Superior temporal gyrus (tissue), 1 donor: ENCODE data around the gene GABARAP.
A peak's percentile ranks its signal among the peaks of the same experiment; 100 is the strongest.

Source experiments
- DNase-seq: peaks from one replicate; pipeline ENCODE4 v3.0.0-alpha.2; 2016; ENCODE audit errors: extremely low spot score

The GABARAP gene

DNA sequence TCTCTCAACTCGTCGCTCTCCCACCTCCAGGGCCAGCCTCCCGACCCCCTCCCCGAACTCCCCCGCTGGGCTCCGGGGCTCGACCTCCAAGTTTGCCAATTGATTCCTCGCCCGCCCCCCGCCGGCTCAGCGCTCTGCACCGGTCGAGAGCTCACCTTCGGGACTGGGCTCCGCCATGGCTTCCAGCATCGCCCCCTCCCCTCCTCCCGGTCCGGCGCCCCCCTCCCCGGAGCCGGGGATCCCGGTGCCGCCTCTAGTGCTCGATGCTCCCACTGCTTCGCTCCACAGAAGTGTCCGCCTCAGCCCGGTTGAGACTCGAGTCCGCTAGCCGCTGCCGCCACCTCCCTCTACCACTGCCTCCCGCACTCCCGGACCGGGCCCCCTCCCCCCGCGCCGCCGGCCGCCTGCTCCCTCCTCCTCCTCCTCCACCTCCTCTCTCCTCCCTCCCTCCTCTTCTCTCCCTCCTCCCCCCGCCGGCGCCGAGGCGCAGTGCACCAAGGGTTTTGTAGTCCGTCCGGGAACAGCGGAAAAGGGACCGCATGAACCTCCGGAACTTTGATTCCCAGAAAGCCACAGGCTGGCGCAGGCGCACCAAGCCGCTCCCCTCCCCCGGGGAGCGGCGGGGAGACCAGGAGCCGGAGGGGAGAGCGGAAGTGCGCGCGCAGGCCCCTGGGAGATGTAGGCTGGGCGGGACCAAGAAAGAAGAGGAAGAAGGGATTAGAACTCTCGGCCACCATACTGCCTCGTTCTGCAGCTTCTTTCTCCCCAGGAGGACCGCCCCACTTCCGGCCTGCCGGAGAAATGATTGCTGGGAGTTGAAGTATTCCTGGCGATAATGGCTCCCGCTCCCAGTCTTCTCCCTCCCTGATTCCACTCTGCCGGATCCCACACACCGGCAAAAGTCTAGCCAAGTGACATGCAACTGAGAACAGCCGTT lies 2.9 kb downstream of the GABARAP start, which contains the start of gene PHF23:
TSS of gene PHF23 (minus strand) at position 367 of the 937 bp plus-strand sequence. CDS start at position 189, 178 bp downstream.
- peak; percentile 100 for DNase-seq

DNA sequence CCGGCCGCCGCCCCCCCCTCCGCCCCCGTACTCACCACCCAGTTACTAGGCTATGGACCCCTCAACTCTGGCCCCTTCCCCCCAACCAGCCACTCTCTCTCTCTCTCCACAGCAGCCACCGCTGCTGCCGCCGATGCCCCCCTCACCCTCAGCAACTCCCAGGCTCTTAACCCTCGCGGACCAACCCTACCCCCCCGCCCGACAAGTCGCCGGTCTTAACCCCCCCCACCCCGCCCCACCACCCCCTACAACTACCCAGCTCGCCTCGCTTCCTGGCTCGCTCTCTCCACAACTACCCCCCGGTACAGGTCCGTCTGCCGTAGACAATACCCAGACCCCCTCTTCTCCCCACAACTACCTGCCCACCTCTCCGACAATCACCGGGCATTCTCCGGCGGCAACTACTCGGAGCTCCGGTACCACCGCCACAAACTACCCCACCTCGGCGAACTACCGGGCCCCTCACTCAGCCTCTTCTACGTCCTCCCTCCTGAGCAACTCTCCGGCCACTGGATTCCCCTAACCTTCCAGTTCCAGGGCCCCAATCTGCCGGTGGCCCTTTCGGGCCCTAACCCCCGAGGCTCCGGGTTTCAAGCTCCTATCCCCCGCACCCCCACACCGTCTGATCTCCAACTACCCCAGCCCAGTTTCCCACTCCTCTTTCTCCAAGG lies 3.7 kb downstream of the GABARAP start:
- DNase-seq = no peak

DNA sequence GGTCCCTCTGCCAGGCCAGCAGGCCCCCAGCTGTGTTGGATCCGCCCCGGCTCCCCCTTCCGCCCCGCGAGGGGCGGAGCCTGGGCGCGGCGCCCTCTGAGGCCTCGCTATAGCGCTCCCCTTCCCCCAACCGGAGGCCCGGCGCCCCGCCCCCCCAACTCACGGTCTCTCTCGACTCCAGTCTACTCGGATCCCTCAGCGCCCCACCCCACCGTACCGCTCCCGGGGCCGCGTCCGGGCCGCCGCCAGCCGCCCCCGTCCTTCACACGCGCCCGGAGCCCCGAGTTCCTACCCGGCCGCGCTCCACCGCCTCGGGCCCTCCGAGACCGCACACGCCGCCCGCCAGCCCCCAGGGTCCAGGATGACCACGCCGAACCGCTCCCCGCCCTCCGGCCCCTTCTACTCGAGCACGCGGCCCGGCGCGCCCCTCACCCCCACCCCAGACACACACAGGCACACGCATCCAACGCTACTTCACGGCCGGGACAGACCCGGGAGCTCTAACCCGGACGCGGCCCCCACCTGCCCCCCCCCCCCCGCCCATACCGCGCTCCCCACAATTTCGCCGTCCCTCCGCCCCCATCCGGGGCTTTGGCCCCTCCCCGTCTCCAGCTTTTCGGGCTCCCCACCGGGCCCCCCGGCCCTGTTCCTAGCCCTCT lies 4.4 kb downstream of the GABARAP start:
- DNase-seq = peak; percentile 45

DNA sequence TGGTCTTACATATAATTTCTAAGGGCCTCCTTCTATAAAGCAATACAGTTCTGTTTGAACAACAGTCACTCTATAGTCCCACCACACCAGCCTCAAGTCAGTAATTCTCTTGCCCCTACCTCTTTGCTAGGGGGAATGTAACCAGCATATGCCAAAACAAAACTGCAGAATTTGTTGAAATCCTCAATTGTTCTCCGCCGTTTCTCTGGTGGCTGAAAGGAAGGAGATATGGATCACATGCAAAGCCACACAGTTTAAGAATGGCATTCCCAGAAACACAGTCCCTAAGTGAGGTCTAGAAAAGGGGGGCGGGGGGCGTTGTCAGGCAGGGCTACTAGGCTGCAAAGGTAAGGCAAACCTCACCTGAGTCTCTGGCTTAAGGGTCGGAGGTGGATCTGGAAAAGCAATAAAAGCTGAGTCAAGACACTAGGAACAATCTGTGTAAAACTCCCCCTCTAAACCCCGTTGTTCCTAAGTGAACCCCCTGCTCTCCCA lies 4.9 kb downstream of the GABARAP start:
- no peak for DNase-seq

DNA sequence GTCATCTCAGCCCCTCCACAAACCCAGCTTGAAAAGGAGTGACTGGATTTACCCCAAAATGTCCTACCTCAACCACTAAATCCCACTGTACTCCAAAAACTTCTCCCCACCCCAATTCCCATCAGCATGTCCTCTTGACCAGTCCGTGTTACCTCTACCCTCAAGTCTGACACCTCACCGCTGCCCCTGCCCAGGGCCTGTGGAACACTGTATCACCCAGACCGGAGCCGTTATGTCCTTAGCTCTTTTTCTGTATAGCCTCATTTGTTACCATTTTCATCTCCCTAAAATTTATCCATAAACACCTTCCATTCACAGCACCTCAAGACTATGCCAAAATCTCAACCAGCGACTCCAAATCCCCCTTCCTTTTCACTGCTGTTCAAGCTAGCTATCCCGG lies 5.4 kb downstream of the GABARAP start:
- DNase-seq = no peak

DNA sequence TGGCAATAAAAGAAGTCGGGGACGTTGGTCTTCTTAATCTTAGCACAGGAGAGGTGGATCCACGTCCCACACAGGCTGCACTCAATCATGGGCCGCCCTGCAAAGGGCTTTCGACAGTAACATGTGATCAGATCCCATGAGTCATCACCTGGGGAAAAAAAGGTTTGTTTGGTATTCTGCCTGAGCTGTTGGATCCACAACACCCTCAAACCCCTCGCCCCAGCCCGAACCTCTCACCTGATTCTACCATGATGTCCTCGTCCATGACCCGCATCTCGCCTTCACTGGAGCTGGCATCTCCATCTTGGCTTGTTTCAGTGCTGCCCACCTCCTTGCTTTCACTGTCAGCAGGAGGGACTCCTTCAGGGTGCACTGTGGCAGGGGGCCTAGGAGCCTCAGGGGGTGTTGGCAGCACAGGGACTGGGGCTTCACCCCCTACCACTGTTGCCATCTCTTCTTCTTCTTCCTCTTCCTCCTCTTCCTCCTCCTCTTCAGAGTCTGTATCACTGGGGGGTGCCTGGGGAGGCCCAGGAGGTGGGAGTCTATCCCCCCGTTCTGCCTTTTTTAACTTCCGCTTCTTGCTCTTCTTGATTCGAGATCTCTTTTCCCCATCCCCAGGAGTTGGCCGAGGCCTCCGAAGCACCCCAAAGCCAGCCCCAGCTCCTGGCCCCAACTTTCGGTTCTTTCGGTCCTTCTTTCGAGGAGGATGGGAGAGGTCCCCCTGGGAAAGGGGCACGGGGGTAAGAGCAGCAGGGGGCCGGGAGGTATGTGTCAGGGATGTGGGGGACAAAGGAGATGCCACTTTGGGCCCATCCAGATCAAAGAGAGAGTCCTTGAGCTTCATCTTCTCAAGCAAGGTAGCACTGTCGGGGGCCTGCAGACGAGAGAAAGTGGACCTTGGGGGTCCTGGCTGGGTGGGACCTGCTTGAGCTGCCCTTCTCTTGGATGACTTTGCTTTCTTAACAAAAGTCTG lies 6.3 kb downstream of the GABARAP start:
- DNase-seq = no peak

DNA sequence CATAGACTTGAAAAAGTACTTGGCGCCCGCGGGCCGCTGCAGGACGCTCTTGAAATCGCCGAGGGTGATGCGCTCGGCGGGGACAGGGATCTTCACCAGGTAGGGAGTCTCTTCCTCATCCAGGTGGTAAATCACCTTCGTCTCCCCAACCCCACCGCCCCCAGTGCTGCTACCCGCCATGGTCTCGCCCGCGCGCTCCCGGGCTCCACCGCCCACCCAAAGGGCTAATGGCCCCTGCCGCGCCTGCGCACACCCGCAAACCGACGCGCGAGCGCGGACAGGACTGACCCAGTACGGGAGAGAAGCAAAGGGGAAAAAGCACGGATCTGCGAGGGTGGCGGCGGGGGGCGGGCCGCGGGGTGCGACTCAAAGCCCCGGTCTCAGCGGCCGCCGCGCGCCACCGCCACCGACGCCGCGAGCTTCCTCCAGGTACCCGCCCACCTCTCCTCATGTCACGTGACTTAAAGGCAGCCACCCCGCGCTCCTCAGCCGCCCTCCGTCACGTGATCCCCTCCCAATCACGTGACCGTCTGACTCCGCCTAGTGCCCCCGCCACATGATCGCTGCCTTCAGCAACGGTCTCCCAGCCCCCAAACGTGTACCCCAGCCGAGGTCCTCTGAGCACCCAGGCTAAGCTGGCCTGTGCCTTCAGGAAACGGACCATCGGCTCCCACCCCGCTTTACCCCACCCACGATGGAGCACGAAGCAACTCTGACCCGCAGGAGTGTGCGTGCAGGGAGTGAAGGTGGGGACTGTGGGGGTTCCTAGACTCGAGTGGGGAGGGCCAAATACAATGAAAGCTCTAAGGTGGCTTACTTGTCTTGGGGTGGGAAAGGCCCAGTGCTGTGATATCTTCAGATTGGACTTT lies 7.9 kb downstream of the GABARAP start, which contains the start of gene DVL2:
TSS of gene DVL2 (minus strand) at position 435 of the 869 bp plus-strand sequence. CDS start at position 180, 255 bp downstream.
- peak; percentile 98 for DNase-seq

DNA sequence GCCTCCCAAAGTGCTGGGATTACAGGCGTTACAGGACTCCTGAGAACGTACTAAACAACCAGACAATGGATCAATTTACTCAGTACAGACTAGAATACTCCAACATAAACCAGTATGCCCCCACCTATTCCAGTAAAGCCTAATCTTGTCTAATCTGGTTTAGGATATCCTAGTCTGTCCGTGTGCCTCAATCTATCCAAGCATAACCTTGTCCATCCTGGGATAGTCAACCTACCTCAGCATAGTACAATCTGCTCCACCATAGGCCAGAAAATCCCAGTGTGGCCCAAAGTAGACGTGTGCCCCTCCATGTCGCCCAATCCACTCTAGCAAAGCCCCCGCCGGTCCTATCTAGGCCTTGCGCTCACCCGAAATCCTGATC lies 8.6 kb downstream of the GABARAP start:
- DNase-seq = peak; percentile 44

DNA sequence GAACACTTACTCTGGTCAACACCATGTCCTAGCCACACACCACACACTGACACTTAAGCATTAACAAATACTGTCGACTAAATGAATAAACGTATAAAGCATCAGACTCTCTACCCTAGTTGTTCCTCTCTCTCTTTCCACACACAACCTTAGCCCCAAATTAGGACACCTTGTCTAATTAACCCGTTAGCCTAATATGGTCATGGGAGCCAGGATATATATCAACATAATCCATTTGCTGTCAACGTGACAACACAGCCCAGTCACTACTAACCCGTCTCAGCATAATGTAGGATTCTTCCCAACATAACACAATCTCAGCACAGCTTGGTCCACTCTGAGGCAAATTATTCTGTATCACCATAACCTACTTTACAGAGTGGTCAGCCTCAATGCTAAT lies 10.1 kb downstream of the GABARAP start:
- DNase-seq = no peak

DNA sequence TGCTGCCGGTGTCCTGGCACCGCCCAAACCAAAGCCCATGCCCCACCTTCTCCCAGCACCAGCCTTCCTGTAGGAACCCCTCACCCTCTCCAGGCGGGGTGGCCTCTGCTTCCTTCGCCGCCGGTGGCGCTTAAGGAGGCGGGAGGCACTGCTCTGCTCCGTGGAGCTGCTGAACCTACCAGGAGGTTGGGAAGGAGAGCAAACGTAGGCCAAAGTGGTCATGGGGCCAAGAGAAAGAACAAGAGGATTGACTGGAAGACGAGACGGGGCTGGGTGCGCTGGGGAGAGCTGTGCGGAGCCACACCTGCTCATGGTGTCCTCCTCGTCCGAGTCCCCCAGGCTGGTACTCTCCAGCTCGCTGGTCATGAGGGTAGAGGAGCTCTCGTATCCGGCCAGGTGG lies 12.7 kb downstream of the GABARAP start:
- DNase-seq = no peak

DNA sequence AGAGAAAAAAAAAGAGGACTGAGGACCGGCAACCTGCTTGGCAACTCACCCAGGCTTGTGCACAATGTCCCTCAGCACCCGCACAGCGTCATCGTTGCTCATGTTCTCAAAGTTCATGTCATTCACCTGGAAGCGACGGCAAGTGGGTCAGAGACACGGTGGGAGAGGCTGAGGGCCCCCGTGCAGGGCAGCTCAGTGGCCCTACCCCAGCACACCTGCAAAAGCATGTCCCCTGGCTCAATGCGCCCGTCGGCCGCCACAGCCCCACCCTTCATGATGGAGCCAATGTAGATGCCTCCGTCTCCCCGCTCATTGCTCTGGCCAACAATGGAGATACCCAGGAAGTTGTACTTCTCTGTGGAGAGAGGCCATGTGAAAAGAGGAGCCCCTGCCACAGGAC lies 13.3 kb downstream of the GABARAP start:
- no peak for DNase-seq

DNA sequence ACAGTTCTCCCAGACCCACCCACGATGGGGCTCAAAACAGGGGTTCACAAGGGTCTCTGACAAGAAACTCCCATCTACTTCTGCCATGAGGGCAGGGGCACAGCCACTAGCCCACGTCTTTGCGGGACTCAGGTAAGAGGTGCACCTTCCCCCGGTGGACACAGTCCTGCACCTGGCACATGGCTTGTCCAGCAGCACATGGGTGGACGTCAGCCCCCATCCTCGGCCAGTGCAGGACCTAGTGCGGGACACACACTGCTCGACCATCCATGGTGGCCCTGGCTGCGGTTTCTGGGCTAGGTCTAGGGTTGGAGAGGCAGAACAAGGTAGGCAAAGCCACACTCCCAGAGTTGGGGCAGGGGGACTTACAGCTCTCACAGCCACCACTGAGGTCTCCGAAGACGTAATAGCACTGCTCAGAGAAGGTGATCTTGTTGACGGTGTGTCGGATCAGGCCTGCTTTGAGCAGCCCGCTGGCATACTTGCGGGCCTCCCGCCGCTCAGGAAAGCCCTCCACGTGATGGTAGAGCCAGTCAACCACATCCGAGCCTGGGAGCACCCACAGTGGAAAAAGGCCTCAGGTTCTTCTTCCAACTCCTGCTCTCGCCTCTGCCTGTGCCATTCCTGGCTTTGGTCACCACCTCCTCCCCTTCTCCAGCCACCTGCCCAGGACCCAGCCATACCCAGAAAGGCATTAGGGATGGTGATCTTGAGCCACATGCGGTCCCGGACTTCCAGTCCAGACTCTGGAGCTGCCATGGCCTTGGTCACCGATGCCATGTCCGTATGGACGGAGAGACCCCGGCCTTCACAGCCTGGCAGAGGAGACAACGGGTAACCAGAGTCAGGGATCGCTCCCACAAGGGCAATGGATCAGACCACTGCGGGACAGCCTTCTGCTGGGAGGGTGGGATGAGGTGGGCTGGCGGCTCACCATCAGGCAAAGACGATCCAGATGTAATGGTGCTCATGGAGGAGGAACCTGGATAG lies 15.2 kb downstream of the GABARAP start:
- DNase-seq = no peak

DNA sequence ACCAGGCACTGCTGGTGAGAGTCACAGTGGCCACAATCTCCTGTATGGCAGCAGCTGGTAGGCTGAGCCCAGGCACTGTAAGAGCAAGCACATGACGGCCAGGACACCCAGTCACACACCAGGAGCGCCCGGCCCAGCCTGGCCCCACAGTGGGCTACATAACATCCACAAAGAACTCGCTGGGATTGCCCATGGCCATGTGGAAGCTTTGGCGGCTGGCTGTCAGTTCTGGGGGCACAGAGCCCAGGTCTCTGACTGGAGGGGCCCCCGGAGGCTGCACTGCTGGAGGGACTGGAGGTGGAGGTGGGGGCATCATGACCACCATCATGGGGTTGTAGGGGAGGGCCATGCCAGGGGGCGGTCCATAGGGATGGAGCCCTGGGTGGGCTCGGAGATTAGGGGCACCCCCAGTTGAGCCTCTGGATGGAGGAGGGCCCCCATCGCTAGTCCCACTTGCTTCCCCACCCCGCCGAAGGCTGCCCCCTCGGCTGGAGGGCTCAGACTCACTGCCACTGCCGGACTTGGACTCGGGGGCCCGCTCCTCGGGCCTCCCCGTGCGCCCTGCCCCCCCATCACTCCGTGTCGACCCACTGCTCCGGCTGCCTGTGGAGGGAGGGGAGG lies 16.4 kb downstream of the GABARAP start:
- DNase-seq = no peak

DNA sequence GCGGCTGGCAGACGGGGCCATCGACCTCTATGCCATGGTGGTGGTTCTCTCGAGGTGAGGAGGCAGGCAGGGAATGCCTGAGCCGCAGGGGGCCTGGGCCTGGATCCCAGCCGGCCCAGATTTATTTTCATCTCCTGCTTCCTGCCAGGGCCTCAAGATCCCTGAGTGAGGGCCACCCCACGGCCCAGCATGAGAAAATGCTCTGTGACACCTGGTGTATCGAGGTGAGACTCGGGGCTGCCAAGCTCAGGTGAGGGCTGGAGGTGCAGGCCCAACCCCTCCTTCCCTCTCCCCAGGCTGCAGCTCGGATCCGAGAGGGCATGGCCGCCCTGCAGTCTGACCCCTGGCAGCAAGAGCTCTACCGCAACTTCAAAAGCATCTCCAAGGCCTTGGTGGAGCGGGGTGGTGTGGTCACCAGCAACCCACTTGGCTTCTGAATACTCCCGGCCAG lies 17.6 kb downstream of the GABARAP start:
- DNase-seq = no peak

DNA sequence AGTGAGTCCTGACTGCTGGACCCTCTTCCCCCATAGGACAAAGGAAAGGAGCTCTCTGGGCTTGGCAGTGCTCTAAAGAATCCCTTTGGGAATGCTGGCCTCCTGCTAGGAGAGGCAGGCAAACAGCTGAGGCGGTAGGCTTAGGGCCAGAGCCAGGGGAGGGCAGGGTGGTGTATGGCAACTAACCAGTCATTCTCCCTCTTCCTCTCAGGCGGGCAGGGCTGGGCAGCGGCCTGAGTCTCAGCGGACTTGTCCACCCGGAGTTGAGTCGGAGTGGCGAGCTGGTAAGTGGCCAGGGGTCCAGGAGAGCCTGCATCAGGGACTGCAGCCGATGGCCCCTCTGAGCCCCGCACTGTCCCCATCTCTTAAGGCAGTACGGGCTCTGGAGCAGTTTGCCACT lies 18.1 kb downstream of the GABARAP start:
- DNase-seq = no peak

DNA sequence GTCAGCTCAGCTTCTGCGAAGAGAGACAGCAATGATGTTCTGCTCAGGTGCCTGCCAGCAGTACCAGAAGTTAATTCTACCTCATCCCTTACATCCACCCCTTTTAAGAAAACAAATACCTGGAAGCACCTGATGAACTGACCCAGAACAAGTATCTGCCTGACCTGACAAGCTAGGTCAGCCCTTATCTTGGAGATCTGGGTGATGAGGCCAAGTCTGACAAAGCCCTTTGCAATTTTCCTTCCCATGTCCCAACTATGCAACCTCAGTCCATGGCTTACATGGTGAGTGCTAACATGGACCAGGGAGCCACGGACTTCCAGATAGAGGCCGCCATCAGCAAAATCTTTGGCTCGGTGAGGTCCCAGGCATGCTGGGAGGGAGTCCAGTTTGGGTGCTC lies 18.9 kb downstream of the GABARAP start:
- no peak for DNase-seq

DNA sequence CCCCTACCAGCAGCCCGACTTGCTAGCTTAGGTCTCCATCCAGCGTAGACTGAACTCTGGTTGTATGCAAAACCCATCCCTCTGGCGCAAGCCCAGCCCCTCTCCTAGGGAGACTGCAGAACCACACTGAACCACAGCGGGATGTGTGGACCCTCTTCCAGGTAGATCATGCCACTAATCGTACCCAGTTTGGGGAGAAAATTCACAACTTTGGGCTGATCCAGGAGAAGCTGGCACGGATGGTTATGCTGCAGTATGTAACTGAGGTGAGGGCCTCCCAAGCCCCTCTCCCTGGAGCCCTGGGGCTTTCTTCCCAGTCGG lies 19.3 kb downstream of the GABARAP start:
- DNase-seq = no peak
